Naive thymus-derived CD8-positive, alpha-beta T cell (primary cell): Measurements from ENCODE around the gene SPATA21. TPM values are rescaled to one million over a fixed set of nuclear protein-coding genes. Genes with fewer than 3 reads are reported as not detected.
A peak's percentile ranks its signal among the peaks of the same experiment; 100 is the strongest.

Experiments used
- ATAC-seq, 2 donors: fragments of 150-1000 bp; cut with Tn5 transposase in 1 of 2; sonication (Bioruptor Pico), chemical (Tn5 transposase) in 1 of 2; 1 replicate in 1 of 2; 2 replicates in 1 of 2; pipeline ENCODE4 v1.10.0; 2021; ENCODE audit warnings: mild to moderate bottlenecking in 2 of 2, moderate library complexity in 2 of 2
- POLR2A ChIA-PET: fragments of 350-600 bp; sonication (Branson Sonifier 250); formaldehyde crosslinking; loops from one replicate; lab custom pipeline; 2021; ENCODE audit warnings: antibody characterized with exemption; lab: Charles Lee
- DNase-seq, 10 donors: peaks; one replicate each; pipeline versions ENCODE4 v3.0.0 to v3.0.0-alpha.2; 2020 to 2022
- H3K27ac Mint-ChIP-seq, 10 donors: one replicate each; pipeline ENCODE4 v1.8.0; 2020 to 2022; ENCODE audit warnings: mild to moderate bottlenecking in 10 of 10, mixed read lengths in 10 of 10, moderate library complexity in 4 of 10, inconsistent platforms in 1 of 10
- H3K27me3 Mint-ChIP-seq, 5 donors: one replicate each; pipeline ENCODE4 v1.8.0; 2021 to 2022; ENCODE audit warnings: mixed read lengths in 5 of 5
- H3K36me3 Mint-ChIP-seq, 3 donors: one replicate each; pipeline ENCODE4 v1.8.0; 2020 to 2022; ENCODE audit warnings: mixed read lengths in 3 of 3, mild to moderate bottlenecking in 2 of 3, inconsistent platforms in 1 of 3
- H3K4me1 Mint-ChIP-seq, 4 donors: one replicate each; pipeline ENCODE4 v1.8.0; 2021 to 2022; ENCODE audit warnings: mixed read lengths in 4 of 4
- H3K4me3 Mint-ChIP-seq, 10 donors: one replicate each; pipeline ENCODE4 v1.8.0; 2020 to 2022; ENCODE audit warnings: mild to moderate bottlenecking in 10 of 10, mixed read lengths in 10 of 10, moderate library complexity in 6 of 10, inconsistent platforms in 1 of 10
- H3K9me3 Mint-ChIP-seq, 9 donors: one replicate each; pipeline ENCODE4 v1.8.0; 2020 to 2022; ENCODE audit warnings: mixed read lengths in 9 of 9, mild to moderate bottlenecking in 3 of 9, inconsistent platforms in 1 of 9, moderate library complexity in 1 of 9
- polyA plus RNA-seq, 3 donors: library from polyadenylated mRNA; unstranded; fragments of 300-500 nt; fragmentation: Illumina TruSeq; gene quantifications; one replicate each; pipeline ENCODE4 v1.2.3, GENCODE V29; 2021
- total RNA-seq, 8 experiments: library from RNA in 2 of 8; stranded (reverse) in 2 of 8; gene quantifications; one replicate each; pipeline ENCODE4 v1.2.3 and lab custom pipeline; 2021 to 2026

The SPATA21 gene
- total and polyA plus RNA-seq, 5 experiments from 2014 or later = not detected

DNA sequence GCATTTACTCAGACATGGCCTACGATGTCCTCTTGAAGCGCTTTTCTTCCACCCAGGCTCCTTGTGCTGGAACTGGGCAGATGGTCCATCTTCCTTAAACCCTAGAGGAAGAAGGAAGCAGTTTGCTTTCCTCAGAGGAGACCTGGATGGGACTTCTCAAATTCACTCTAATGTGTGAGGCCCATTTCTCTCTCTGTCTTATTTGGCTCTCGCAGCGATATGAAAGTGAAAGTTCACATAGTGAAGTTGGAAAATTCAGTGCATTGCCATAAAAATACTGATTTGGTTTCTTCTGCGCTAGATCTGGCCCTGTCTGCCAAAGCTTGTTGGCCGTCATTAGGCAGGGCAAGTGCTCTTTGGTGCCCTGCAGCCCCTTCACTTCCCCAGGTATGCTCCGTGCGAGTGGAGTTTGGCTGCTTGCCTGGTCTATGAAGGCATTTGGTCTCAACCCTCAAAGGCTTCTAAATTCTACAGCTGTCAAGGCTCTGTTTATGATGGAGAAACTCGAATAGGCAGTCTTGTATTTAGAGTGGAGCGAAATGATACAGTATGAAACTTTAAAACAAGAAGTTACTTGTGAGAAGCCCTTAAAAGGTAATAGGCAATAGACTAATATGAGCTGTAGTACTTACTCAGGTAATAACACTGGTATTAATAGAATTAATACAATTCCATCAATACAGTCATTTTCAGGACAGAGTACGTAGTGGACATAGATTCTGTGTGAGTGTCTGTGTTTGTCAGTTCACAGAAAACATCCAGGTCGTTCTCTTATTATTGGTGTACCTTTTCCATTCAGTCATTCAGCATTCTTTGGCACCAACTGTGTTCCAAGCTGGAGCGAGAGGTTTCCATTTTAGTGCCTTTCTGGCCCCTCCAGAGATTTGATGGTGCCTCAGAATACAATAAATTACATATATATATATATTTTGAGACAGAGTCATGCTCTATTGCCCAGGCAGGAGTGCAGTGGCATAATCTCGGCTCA is 49.7 kb downstream of the SPATA21 start:
- Mint-ChIP-seq H3K36me3 (peaks cover 0 to 25% (median 0%) of the 10 kb centered on the region in 3 donors), H3K27me3 (no peaks in the 10 kb centered on the region), H3K4me1 (peaks cover 44 to 90% (median 81%) of the 10 kb centered on the region in 4 donors), H3K27ac (peak overlapping the region; percentile 71 to 94 (median 77)), H3K4me3 (peak overlapping the region; percentile 61 to 90 (median 78)), H3K9me3 (no peaks in the 10 kb centered on the region)
- peak; percentile 38 to 42 for ATAC-seq
- POLR2A ChIA-PET = interaction anchor here (0.6 to 1.2 kb wide), 2 partner anchors 22 to 53 kb away, joined by 4 to 5 read pairs; partner anchors contain the start of gene NECAP2
- DNase-seq = peak in 1 of 10 donors; percentile 17

DNA sequence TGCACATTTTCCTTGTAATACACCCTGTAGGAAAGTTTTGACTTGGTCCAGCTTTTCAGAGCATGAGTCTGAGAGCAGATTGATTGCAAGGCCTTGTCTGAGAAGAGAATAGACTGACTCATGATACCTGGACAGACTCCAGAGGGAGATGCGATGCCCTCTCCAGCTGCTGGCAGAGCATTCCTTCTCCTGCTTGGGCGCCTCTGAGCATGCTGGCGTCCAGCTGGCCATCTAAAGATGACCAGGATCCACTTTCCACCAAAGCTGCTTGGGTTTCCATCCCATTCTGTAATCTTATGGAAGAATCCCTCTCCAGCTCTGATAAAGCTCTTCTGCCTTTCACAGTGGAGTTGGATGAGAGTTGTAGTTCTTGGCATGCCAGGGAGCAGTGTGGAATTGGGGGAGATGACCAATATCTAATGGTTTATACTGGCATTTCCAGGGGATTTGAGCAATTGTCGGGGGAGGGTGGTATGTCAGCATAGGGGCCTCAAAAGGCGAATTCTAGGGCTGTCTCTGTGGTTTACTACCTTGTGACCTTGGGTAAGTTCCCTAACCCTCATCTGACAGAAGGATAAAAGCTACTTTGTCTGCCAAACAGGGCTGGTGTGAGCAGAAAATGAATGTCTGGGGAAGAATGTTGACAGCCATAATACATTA is 50.6 kb downstream of the SPATA21 start:
- ATAC-seq (peak; percentile 76 to 80), DNase-seq (peak in 1 of 10 donors; percentile 22)
- peaks cover 0 to 25% (median 0%) of the 10 kb centered on the region in 3 donors for H3K36me3 Mint-ChIP-seq
- peak overlapping the region; percentile 41 to 94 (median 79) for H3K27ac Mint-ChIP-seq
- no peaks in the 10 kb centered on the region for H3K27me3 Mint-ChIP-seq
- H3K4me3 Mint-ChIP-seq = peak overlapping the region; percentile 61 to 90 (median 78)
- POLR2A ChIA-PET = no interaction called here
- H3K9me3 Mint-ChIP-seq = no peaks in the 10 kb centered on the region
- H3K4me1 Mint-ChIP-seq = peaks cover 43 to 87% (median 78%) of the 10 kb centered on the region in 4 donors

DNA sequence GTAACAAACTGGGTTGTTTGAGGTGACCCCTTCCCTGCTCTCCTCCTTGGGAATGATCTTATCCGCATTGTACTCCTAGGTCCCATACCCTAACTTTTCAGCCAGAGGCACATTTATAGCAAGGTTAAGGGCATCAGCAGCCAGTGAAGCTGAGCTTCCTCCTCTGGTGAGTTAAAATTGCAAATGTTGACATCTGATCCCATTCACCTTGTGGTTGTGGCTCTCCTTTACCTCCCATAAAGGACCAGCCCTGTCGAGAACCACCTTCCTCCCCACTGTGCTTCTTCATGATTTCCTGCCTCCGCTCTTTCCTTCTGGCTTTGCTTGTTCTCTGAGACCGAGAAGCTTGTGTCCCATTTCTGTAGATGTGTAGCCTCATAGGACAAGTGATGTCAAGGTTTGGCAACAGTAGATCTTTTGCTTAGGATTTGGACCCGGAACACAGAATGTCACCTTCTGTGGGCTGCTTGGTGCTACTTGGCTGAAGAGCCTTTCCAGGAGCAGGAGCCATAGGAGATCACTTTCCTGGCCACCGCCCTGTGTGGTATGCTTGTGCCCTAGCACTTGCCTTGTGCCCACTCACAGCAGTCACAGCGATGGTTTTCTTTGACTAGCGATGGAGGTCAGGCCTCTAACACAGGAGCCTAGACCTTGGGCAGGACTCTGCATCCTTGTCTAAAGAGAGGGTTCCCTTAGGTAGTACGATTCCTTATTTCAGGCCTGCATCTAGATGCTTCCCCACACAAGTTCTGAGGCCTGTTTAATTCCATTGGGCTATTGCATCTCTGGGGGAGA is 51.4 kb downstream of the SPATA21 start:
- H3K4me3 Mint-ChIP-seq = peak overlapping the region in 9 of 10 donors; percentile 50 to 90 (median 77)
- peaks cover 43 to 79% (median 74%) of the 10 kb centered on the region in 4 donors for H3K4me1 Mint-ChIP-seq
- H3K27ac Mint-ChIP-seq = peak overlapping the region; percentile 41 to 94 (median 79)
- H3K9me3 Mint-ChIP-seq = no peaks in the 10 kb centered on the region
- ATAC-seq (peak in 1 of 2 donors; percentile 34), DNase-seq (no peak)
- peaks cover 0 to 25% (median 0%) of the 10 kb centered on the region in 3 donors for H3K36me3 Mint-ChIP-seq
- no peaks in the 10 kb centered on the region for H3K27me3 Mint-ChIP-seq
- POLR2A ChIA-PET = interaction anchor here (0.5 kb wide), 1 partner anchor 53 kb away, joined by 5 read pairs; no protein-coding TSS in a partner anchor

DNA sequence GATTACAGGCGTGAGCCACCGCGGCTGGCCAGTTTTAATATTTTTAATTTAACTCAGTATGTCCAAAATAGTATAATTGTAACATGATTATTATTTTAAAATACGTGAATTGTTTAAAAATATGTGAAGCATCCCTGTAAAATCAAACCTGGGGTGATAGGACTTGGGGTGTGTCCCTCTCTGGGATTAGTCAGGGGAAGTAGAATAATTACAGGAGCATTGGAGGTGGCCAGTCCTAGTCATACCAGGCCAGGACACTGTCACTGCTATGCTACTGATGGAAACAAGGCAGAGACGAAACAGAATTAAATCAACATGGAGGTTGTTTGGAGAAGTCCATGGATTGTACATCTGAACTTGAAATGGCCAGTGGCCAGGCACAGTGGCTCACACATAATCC is 53.3 kb downstream of the SPATA21 start:
- peaks cover 42 to 76% (median 72%) of the 10 kb centered on the region in 4 donors for H3K4me1 Mint-ChIP-seq
- DNase-seq = no peak
- H3K36me3 Mint-ChIP-seq = peaks cover 0 to 31% (median 0%) of the 10 kb centered on the region in 3 donors
- H3K27me3 Mint-ChIP-seq = no peaks in the 10 kb centered on the region
- H3K9me3 Mint-ChIP-seq = no peaks in the 10 kb centered on the region
- peak overlapping the region in 7 of 10 donors; percentile 29 to 89 (median 68) for H3K27ac Mint-ChIP-seq
- peak overlapping the region in 5 of 10 donors; percentile 2 to 64 (median 57) for H3K4me3 Mint-ChIP-seq
- POLR2A ChIA-PET = no interaction called here
- no peak for ATAC-seq

DNA sequence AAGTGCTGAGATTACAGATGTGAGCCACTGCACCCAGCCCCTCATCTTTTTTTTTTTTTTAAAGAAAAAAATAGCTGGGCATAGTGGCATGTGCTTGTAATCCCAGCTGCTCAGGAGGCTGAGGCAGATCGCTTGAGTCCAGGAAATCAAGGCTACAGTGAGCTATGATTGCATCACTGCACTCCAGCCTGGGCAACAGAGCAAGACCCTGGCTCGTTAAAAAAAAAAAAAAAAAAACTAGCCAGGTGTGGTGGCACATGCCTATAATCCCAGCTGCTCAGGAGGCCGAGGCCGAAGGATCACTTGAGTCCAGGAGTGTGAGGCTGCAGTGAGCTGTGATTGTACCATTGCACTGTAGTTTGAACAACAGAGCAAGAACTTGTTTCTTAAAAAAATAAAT is 56.4 kb downstream of the SPATA21 start:
- H3K9me3 Mint-ChIP-seq = no peaks in the 10 kb centered on the region
- peaks cover 42 to 77% (median 75%) of the 10 kb centered on the region in 4 donors for H3K4me1 Mint-ChIP-seq
- DNase-seq = no peak
- H3K36me3 Mint-ChIP-seq = peaks cover 0 to 32% (median 0%) of the 10 kb centered on the region in 3 donors
- no peak overlapping the region for H3K4me3 Mint-ChIP-seq
- no peaks in the 10 kb centered on the region for H3K27me3 Mint-ChIP-seq
- ATAC-seq = no peak
- POLR2A ChIA-PET = no interaction called here
- no peak overlapping the region for H3K27ac Mint-ChIP-seq

DNA sequence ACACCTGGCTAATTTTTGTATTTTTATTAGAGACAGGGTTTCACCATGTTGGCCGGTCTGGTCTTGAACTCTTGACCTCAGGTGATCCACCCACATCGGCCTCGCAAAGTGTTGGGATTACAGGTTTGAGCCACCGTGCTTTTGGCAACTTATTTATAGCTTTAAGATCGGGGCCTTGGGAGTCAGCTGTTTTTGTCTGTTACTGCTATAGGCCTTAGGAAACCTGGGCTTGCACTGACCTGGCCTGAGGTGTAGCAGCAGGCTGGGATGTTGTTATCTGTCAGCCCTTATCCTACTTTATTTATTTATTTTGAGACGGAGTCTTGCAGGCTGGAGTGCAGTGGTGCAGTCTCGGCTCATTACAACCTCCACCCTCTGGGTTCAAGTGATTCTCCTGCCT is 58.8 kb downstream of the SPATA21 start:
- ATAC-seq (no peak), DNase-seq (no peak)
- peak overlapping the region in 2 of 10 donors; percentile 11 to 22 for H3K27ac Mint-ChIP-seq
- POLR2A ChIA-PET = interaction anchor here (0.7 kb wide), 1 partner anchor 9 kb away, joined by 5 read pairs; no protein-coding TSS in a partner anchor
- no peak overlapping the region for H3K4me3 Mint-ChIP-seq
- peaks cover 34 to 77% (median 75%) of the 10 kb centered on the region in 4 donors for H3K4me1 Mint-ChIP-seq
- peaks cover 0 to 36% (median 0%) of the 10 kb centered on the region in 3 donors for H3K36me3 Mint-ChIP-seq
- H3K27me3 Mint-ChIP-seq = no peaks in the 10 kb centered on the region
- no peaks in the 10 kb centered on the region for H3K9me3 Mint-ChIP-seq

DNA sequence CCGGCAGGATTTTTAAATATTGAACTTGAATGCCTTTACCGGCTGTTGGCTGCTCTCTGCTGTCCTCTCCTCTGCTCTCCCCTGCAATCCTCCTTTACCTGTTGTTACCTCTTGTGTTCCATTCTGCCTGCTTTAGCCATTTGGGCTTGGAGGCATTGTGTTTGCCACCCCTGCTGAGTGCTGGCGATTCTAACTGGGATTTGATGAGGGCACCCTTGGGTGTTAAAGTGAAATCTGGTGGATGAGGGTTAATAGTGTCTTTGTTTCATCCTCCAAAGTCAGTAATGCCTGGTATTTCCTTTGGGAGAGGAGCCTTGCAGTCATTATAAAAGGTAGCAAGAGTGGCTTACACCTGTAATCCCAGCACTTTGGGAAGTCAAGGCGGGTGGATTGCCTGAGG is 60.3 kb downstream of the SPATA21 start:
- POLR2A ChIA-PET = no interaction called here
- H3K4me3 Mint-ChIP-seq = peak overlapping the region in 6 of 10 donors; percentile 26 to 45 (median 37)

DNA sequence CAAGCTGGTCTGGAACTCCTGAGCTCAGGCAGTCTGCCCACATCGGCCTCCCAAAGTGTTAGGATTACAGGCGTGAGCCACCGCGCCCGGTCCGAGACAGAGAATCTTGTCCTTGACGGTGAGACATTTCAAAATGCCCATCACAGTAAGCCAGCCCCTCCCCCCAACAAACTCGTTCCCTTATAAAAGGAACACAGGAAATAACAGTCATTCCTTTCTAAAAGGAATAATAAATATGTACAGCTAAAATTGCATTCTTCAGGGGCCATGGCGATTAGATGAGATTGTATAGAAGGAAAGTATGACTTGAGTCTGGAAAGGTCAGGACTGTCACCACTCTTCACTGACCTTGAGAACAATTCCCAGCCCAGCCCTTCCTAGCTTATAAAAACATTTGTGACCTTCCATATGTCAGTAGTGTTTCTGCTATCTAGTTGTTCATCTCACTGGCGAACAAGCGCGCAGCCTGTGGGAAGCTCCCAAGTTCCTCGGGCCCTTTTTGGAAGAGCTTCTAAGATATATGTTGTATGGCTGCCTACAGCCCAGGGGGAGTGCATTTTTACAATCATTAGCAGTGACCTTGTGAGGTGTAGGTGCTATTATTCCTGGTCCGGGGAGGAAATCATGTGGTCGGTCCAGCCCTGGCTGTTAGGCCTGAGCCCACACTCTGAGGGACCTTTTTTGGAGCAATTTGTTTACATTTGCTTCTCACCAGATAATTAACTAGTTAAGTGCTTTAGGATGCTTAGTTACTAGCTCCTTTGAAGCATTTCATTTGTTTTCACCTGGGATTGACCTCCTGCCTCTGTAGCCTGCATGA is 61.5 kb downstream of the SPATA21 start:
- Mint-ChIP-seq H3K4me1 (peaks cover 42 to 85% (median 78%) of the 10 kb centered on the region in 4 donors), H3K9me3 (no peaks in the 10 kb centered on the region), H3K27ac (peak overlapping the region in 8 of 10 donors; percentile 25 to 70 (median 44)), H3K4me3 (peak overlapping the region in 6 of 10 donors; percentile 7 to 48 (median 39)), H3K36me3 (peaks cover 0 to 38% (median 5%) of the 10 kb centered on the region in 3 donors), H3K27me3 (no peaks in the 10 kb centered on the region)
- no peak for DNase-seq
- no peak for ATAC-seq
- POLR2A ChIA-PET = interaction anchor here (0.7 to 0.8 kb wide), 3 partner anchors 7 to 53 kb away, joined by 3 to 8 read pairs (median 3); partner anchors contain the start of gene SZRD1

More for the DNA sequence above, 60.3 kb downstream of the SPATA21 start:
- peaks cover 41 to 82% (median 76%) of the 10 kb centered on the region in 4 donors for H3K4me1 Mint-ChIP-seq
- ATAC-seq = no peak
- H3K27me3 Mint-ChIP-seq = no peaks in the 10 kb centered on the region
- no peak for DNase-seq
- H3K27ac Mint-ChIP-seq = peak overlapping the region in 7 of 10 donors; percentile 24 to 69 (median 47)
- H3K36me3 Mint-ChIP-seq = peaks cover 0 to 38% (median 5%) of the 10 kb centered on the region in 3 donors
- H3K9me3 Mint-ChIP-seq = no peaks in the 10 kb centered on the region

DNA sequence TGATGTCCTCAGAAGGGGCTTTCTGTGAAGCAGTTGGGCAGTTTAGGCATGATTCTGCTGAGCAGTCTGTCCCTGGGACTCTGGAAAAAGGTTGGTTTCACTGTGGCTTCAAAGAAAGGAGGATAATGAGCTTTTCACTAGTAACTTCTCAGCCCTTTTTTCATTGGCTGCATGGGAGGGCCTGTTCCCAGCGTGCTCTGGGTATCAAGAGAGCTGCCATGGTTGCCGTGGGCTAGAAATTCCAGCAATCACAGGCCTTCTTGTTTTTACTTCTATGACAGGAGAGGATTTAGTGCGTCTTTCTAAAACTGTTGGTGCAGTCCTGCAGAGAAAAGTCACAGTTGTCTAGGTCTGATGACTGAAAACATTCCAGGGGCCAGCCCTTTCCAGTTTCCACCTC is 63.0 kb downstream of the SPATA21 start:
- Mint-ChIP-seq H3K4me3 (peak overlapping the region in 5 of 10 donors; percentile 26 to 54 (median 29)), H3K27ac (peak overlapping the region in 5 of 10 donors; percentile 19 to 65 (median 52)), H3K27me3 (no peaks in the 10 kb centered on the region), H3K9me3 (no peaks in the 10 kb centered on the region), H3K36me3 (peaks cover 0 to 34% (median 5%) of the 10 kb centered on the region in 3 donors), H3K4me1 (peaks cover 40 to 84% (median 77%) of the 10 kb centered on the region in 4 donors)
- DNase-seq (no peak), ATAC-seq (no peak)
- POLR2A ChIA-PET = interaction anchor here (0.6 kb wide), 1 partner anchor 18 kb away, joined by 7 read pairs; no protein-coding TSS in a partner anchor

DNA sequence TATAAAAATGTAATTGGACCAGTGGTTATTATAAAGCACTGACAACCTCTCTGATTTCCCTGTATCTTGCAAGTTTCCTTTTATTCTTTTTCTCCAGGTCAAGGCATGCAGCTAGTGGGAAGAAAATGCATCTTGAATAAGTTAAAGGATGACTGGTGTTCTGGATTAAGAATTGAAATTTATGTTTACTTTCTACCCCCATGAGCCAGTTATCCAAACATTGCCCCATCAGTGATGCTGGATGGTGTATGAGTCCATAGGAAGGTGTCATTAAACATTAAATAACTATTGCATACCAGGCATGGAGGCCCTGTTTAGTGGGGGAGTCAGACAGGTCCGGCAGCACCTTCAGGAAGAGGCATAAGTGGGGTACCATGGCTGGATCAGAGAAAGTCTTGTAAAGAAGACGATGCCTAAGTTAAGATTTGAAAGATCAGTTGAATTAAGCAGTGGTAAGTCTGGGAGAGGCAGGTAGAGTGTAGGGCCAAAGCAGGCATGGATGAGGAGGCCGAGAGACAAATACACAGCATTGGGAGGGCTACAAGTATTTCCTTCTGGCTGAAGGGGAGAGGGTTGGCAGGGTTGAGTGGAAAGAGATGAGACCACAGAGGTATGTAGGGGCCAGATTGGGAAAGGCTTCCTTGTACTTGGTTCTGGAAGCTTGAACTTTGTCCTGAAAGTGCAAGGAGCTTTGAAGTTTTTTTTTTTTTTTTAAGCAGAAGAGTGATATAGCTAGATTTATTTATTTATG is 64.5 kb downstream of the SPATA21 start:
- ATAC-seq (no peak), DNase-seq (no peak)
- Mint-ChIP-seq H3K4me1 (peaks cover 38 to 85% (median 80%) of the 10 kb centered on the region in 4 donors), H3K27me3 (no peaks in the 10 kb centered on the region), H3K4me3 (peak overlapping the region in 9 of 10 donors; percentile 0 to 61 (median 39)), H3K9me3 (no peaks in the 10 kb centered on the region), H3K36me3 (peaks cover 0 to 30% (median 5%) of the 10 kb centered on the region in 3 donors), H3K27ac (peak overlapping the region in 9 of 10 donors; percentile 12 to 88 (median 41))
- POLR2A ChIA-PET = no interaction called here
